GM19025 (cell line): Measurements from ENCODE around the gene NDUFB8.

ENCODE experiments used
- ATAC-seq: cut with Tn5 transposase; IDR thresholded peaks from one replicate; pipeline ENCODE4 v1.9.1; 2021; ENCODE audit warnings: mild to moderate bottlenecking, low read depth, moderate library complexity; ENCODE audit not compliant: unreplicated experiment

NDUFB8 gene

GRCh38 chr10:100544950-100545349 is 15.3 kb upstream of the NDUFB8 start:
- ATAC-seq, result no peak

DNA sequence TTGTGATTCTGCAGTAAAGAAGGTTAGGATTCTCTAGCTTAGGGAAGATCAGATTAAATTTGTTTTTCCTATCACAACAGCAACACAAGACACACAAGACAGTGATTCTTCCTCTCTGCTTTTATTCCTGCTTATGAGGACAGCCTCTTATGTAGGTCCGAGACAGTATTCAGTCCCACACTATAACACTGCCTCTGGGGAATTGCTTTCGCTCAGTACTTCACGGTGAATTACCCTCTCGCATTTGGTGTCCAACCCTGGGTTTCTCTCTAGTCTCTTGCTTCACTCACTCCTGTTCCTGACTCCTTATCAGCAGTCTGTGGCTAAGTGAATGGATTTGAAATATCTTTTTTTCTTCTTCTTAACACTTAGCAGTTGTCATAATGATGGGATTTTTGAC is 7.8 kb upstream of the NDUFB8 start:
- ATAC-seq, result no peak

DNA sequence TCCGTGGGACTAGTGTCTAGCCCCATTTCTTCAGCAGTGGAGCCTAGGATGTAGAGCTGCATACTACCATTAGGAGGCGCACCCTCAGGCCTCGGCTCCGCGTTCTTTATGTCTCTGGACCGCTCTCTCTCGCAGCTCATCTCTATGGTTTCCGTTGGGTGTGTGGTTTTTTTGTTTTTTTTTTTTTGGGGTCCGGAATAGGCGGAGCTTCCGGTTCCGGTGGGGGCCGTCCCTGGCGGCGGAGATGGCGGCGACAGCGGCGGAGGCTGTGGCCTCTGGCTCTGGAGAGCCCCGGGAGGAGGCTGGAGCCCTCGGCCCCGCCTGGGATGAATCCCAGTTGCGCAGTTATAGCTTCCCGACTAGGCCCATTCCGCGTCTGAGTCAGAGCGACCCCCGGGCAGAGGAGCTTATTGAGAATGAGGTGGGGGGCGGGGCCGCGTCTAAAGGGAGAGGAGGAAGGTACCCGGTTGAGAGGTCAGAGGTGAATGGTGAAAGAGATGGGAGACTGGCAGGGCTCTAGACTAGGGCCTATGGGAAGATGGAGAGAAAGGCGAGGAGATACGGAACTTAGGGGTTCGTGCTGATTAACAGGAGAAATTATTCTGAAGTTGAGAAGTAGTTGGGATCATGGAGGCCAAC is 6.2 kb upstream of the NDUFB8 start, which contains the start of gene HIF1AN:
Gene HIF1AN (plus strand): TSS at position 229 of the 639 bp plus-strand sequence. CDS start 16 bp downstream, at position 245.
- ATAC-seq, result peak; percentile 92

DNA sequence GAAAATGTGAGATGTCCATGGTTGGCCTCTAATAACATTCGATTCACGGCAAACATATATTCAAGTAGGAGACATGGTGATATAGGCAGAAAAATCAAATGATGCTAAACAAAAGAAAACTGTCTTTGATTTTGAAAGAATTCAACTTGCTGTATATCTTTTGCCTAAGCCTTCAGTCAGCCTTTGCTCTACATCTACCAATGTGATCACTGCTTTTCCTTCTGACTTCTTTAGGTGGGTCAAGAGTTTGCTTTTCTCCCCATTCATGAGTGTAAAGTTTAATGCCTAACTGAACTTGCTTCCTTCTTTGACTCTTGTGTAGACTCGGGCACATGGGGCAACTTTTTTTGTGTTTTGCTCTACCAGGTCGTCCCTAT is 5.7 kb upstream of the NDUFB8 start:
- ATAC-seq, result peak; percentile 2

- ATAC-seq, result no peak
These were observed 5.1 kb upstream of the NDUFB8 start for GRCh38 chr10:100534726-100535125.

DNA sequence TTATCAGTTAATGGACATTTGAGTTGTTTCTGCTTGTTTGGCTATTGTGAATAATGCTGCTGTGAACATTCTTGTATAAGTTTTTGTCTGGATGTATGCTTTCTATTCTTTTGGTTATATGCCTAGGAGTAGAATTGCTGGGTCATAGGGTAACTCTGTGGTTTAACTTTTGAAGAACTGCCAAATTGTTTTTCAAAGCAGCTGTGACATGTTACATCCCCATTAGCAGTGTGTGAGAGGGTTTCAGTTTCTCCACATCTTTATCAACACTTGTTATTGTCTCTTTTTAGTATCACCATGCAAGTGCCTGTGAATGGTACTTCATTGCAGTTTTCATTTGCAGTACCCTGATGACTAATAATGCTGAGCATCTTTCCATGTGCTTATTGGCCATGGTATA is 2.1 kb upstream of the NDUFB8 start:
- no peak for ATAC-seq

DNA sequence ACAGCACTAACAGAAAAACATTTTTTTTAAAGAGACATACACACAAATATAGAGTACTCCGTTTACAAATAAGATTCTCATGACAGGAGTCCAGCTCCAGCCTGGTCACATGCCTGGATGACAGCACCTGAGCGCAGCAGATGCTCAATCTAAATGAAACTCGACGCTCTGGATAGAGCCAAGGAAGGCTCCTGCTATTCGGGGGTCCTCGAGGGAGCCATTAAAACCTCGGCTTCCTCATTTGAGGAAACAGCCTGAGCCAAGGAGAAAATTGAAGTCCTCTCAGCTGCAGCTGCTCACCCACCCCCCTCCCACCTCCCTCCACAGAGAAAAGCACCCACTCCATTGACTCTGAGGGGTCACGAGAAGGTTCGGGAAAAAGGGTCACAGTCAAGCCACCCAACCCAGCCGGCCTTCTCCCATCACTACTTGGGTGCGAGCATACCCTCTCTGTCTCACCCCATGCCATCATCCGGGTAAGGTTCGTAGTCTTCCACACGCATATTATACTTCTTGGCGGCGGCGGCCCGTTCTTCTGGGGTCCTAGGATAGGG is 673 bp downstream of the NDUFB8 start:
- ATAC-seq, result no peak

- no peak for ATAC-seq
These were observed 1.4 kb downstream of the NDUFB8 start for GRCh38 chr10:100528123-100528886.

- ATAC-seq, result no peak
These were observed 5.0 kb downstream of the NDUFB8 start for GRCh38 chr10:100524638-100525037.

DNA sequence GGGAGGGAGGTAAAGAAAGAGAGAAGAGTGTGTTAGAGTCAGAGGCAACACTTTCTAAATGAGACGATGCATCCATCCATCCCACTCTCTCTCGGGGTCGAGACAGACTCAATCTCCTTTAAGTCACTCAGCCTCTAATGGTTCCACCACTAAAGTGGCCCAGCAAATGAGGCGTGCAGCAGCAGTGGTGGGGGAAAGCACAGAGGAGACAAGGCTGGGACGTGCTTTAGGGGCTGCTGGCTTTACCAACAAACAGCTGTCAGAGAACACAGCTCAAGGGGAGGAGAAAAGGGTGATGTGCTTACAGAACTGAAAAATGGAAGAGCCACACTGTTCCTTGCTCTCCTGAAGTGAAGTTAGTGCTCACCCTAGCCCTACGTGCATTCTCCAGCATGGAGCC is 5.5 kb downstream of the NDUFB8 start:
- ATAC-seq, result no peak

GRCh38 chr10:100522945-100523344 is 6.7 kb downstream of the NDUFB8 start:
- ATAC-seq, result no peak

DNA sequence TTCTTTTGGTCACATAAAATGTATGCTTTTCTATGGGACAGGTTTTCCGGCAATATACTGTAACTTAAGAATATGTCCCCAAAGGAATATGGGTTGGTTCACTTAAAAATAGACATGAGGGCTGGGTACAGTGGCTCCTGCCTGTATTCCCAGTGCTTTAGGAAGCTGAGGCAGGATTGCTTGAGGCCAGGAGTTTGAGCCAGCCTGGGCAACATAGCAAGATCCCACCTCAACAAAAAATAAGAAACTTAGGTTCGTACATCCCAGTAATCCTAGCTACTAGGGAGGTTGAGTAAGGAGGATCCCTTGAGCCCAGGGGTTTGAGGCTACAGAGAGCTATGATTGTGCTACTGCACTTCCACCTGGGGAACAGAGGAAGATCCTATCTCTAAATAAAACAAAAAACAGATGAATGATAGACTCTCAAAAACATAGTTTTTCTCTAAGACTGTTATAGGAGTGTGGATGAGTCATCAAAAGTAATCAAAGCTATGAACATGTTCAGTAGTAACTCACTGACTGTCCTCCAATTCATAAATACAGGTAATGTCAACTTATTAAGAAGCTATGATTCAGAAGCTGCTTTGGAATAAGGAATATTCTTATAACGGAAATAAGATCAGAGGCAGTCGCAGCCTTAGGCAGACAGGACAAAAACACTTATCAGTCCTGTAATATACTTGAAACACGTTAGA is 7.4 kb downstream of the NDUFB8 start:
- ATAC-seq, result no peak

- ATAC-seq, result no peak
These were observed 8.9 kb downstream of the NDUFB8 start for GRCh38 chr10:100520811-100521210.

DNA sequence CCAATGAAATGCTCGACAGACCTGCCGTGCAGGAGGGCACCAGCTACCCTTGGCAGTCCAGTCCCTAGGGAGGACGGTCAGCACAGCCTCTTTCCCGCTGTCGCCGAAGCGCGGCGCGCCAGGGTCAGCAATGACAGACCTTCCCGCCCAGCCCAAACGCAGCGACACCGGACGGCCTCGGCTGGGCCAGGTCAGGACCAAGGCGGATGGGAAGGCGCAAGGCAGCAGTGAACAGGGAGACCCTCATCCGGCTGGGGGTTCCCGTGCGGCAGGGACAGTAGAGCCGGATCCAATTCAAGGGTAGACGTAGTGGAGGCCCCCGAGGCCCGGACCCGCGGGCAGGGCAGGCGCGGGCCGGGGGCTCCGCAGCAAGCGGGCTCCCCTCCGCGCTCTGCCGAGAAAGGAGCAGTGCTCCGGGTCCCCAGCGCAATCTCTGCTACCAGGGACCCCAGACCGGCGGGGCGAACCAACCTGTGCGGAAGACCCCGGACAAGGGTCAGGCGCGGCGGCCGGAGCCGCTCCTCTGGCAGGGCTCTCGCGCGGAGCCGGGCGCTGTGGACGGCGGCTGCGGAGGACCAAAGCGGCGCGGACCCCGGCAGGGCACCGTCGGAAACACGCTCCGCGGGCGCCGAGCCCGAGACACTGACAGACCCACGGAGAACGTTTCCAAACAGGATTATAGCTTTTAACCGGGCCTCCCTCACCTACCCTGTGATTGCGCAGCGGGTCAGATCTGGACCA is 10.2 kb downstream of the NDUFB8 start, which contains the start of gene SEC31B:
Gene SEC31B (minus strand): TSS at position 551 of the 741 bp plus-strand sequence. CDS start 2,909 bp downstream, outside the sequence.
- no peak for ATAC-seq

GRCh38 chr10:100518761-100519241 is 10.9 kb downstream of the NDUFB8 start:
- no peak for ATAC-seq

- no peak for ATAC-seq
These were observed 12.8 kb downstream of the NDUFB8 start for GRCh38 chr10:100516847-100517246.

DNA sequence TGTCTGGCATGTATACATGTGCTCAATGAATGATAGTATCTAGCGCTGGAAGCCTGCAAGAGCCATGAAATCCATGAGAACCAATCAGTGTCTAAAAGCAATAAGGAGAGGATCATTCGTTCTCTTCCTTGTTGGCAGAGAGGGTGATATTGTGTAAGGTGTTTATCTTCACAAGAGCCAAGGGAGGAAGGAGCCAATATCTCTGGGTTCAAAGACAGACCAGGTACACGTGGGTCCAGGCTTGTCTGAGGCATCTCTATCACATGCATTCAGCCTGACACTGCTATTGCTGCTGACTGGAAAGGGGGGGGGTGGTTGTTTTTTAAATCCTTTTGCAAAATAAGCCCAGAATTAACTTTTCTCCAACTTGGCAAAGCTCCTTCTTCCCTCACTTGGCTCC is 14.1 kb downstream of the NDUFB8 start:
- no peak for ATAC-seq

- no peak for ATAC-seq
These were observed 18.9 kb downstream of the NDUFB8 start for GRCh38 chr10:100510533-100511308.

DNA sequence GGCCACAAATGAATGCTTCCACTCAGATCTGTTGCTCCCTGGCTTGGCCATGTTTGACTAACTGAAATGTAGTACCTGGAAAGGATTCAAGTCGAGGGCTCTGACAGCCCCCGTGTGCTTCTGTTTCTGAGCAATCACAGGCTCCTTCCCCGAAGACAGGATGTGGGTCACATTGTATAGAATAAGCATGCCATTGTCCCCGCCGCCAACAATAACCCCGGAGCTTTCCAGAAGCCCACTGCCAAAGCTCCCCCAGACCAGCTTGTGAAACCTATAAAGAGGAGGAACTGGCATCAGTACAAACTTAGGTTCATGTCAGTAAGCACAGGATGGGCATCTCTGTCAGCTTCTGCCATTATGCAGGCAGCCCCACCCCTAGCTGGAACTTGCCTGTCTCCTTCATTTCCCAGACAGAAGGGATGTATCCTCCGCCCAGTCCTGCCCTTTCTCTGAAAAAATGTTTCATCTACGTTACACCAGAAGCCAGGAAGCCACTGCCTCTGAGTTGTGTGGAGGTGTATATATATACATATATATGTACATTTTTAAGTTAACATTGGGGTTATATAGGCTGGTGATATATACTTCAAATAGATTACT is 20.3 kb downstream of the NDUFB8 start:
- no peak for ATAC-seq
